ENCODE results near the gene ADAM22.

DNA sequence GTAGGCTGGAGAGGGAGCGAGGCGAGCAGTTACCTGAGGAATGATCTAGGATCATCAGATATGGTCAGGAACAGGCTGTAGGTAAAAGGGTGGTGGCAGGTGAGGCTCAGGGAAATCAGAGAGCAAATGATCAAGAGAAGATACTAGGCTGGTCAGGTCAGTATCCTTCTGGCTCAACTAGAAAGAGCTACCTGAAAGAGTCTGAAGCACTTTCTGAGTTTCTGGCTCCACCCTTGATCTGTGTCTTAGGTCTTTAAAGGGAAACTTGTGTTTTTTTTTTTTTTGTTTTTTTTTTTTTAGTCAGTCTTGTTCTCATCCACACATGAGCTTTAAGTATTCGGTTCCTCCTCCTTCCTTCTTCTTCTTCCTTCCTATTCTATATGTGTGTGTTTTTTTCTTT, 10.5 kb downstream of the ADAM22 start:
- no peak for TF ChIP-seq POLR2AphosphoS5 (IDR thresholded peaks at IDR 0.05)
- TF ChIP-seq, protein P1, sequence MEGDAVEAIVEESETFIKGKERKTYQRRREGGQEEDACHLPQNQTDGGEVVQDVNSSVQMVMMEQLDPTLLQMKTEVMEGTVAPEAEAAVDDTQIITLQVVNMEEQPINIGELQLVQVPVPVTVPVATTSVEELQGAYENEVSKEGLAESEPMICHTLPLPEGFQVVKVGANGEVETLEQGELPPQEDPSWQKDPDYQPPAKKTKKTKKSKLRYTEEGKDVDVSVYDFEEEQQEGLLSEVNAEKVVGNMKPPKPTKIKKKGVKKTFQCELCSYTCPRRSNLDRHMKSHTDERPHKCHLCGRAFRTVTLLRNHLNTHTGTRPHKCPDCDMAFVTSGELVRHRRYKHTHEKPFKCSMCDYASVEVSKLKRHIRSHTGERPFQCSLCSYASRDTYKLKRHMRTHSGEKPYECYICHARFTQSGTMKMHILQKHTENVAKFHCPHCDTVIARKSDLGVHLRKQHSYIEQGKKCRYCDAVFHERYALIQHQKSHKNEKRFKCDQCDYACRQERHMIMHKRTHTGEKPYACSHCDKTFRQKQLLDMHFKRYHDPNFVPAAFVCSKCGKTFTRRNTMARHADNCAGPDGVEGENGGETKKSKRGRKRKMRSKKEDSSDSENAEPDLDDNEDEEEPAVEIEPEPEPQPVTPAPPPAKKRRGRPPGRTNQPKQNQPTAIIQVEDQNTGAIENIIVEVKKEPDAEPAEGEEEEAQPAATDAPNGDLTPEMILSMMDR (IDR thresholded peaks at IDR 0.05) = no peak
- no peak for TF ChIP-seq POLR2A (IDR thresholded peaks at IDR 0.05)
